Kidney (tissue), 14 donors: ENCODE results near the gene SEC23B. TPM values are rescaled to one million over a fixed set of nuclear protein-coding genes. Genes with fewer than 3 reads are reported as not detected.

Experiments used
- DNase-seq, 5 donors: peaks; one replicate each; pipeline ENCODE4 v3.0.0-alpha.2; 2013 to 2020
- FAIRE-seq: peaks from 2 replicates; lab custom pipeline; 2012; peaks lifted over from hg19 to GRCh38; lab: Jason Lieb, UNC
- H3K27ac ChIP-seq, 2 donors: one replicate each; pipeline ENCODE4 v1.7.0; 2013; ENCODE audit warnings: low read depth in 2 of 2, low read length in 2 of 2, inconsistent platforms in 1 of 2
- H3K27me3 ChIP-seq: one replicate; pipeline ENCODE4 v1.7.1; 2013; ENCODE audit warnings: low read length, inconsistent platforms; ENCODE audit not compliant: control insufficient read depth, insufficient read depth
- H3K36me3 ChIP-seq, 3 donors: one replicate each; pipeline versions ENCODE4 v1.7.0 to v1.7.1; 2013; ENCODE audit warnings: low read length in 3 of 3, control low read depth in 1 of 3, inconsistent platforms in 1 of 3; ENCODE audit not compliant: insufficient read depth in 3 of 3, control insufficient read depth in 2 of 3
- H3K4me1 ChIP-seq, 3 donors: one replicate each; pipeline versions ENCODE4 v1.7.0 to v1.7.1; 2013; ENCODE audit warnings: low read length in 3 of 3, inconsistent platforms in 1 of 3, low read depth in 1 of 3; ENCODE audit not compliant: control insufficient read depth in 2 of 3, insufficient read depth in 2 of 3
- H3K4me3 ChIP-seq, 3 donors: one replicate each; pipeline versions ENCODE4 v1.7.0 to v1.8.1; 2013; ENCODE audit warnings: low read length in 3 of 3, control low read depth in 1 of 3, inconsistent platforms in 1 of 3
- H3K9ac ChIP-seq, 3 donors: one replicate each; pipeline versions ENCODE4 v1.7.0 to v1.7.1; 2013; ENCODE audit warnings: low read length in 3 of 3, control low read depth in 1 of 3, inconsistent platforms in 1 of 3
- H3K9me3 ChIP-seq, 3 donors: one replicate each; pipeline versions ENCODE4 v1.7.0 to v1.7.1; 2013; ENCODE audit warnings: low read length in 3 of 3, control low read depth in 1 of 3, inconsistent platforms in 1 of 3; ENCODE audit not compliant: control insufficient read depth in 2 of 3, insufficient read depth in 1 of 3
- CTCF ChIP-seq: IDR thresholded peaks from 3 replicates; pipeline ENCODE4 v1.5.1; 2012; ENCODE audit warnings: mild to moderate bottlenecking, moderate library complexity, borderline replicate concordance; ENCODE audit not compliant: insufficient read depth; ENCODE audit errors: extremely low read depth
- intact Hi-C: fragments of 100-400 bp; cut with DNase I; formaldehyde crosslinking; loops from one replicate; pipeline ENCODE4 v1.11.1; 2022
- polyA plus RNA-seq: library from polyadenylated mRNA; stranded (reverse); fragments of 350-450 nt; fragmentation: Illumina TruSeq; extraction: RNeasy Lipid Tissue Mini Kit (QIAGEN cat#74804); gene quantifications from one replicate; pipeline ENCODE4 v1.2.3, GENCODE V29; 2014; ENCODE audit warnings: low read depth, low replicate concordance; ENCODE audit not compliant: insufficient read depth
- total RNA-seq: library from RNA; stranded (reverse); fragmentation: NEBNext Ultra II Directional; extraction: Animal tissue kit (Norgen Biotek cat#: 25700); gene quantifications from one replicate; pipeline ENCODE4 v1.2.1, GENCODE V29; 2021
- donor health status: control.
- donor health status: control.
- donor health status: control.
- donor health status: control.
- donor health status: control.
- donor health status: DM: yes; HTN: yes; CAD: no.
- donor health status: Normal renal cell carcinoma (clear cell type).

The SEC23B gene
- total and polyA plus RNA-seq, 2 donors from 2014 or later = 46.4 to 67.3 TPM

GRCh38 chr20:18541741-18542140, 34.0 kb downstream of the SEC23B start:
- Histone ChIP-seq H3K9ac (no peak overlapping the region), H3K4me1 (peaks cover 0 to 2% (median 0%) of the 10 kb centered on the region in 3 donors), H3K4me3 (no peak overlapping the region), H3K27me3 (no peaks in the 10 kb centered on the region), H3K9me3 (no peaks in the 10 kb centered on the region), H3K36me3 (peaks cover 0 to 16% (median 15%) of the 10 kb centered on the region in 3 donors), H3K27ac (no peak overlapping the region)
- TF ChIP-seq CTCF = no peak
- FAIRE-seq (no peak), DNase-seq (no peak)
- intact Hi-C loops = no loop called here

DNA sequence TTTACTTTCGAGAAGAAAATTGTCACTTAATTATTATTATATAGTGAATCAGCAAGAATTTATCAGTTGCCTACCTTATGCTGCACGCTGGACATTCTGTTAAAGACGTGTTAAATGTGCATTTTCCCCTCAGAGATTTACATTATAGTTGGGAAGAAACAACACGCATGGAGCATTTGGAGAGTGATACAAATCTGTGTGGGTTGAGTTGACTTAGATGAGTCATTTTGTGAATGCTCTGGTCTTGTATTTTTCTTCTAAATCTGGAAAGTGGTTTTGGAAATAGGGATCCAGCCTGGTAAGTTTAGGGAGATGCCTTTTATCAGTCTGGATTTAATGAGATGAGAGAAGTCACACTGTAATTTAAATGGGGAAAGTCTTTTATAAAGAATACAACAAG, 35.5 kb downstream of the SEC23B start:
- Histone ChIP-seq H3K4me1 (peaks cover 0 to 2% (median 0%) of the 10 kb centered on the region in 3 donors), H3K27me3 (no peaks in the 10 kb centered on the region), H3K27ac (no peak overlapping the region), H3K36me3 (peaks cover 2 to 21% (median 20%) of the 10 kb centered on the region in 3 donors), H3K4me3 (no peak overlapping the region), H3K9me3 (no peaks in the 10 kb centered on the region), H3K9ac (no peak overlapping the region)
- FAIRE-seq (no peak), DNase-seq (no peak)
- intact Hi-C loops = no loop called here
- no peak for TF ChIP-seq CTCF

GRCh38 chr20:18543932-18544331, 36.2 kb downstream of the SEC23B start:
- peaks cover 2 to 24% (median 19%) of the 10 kb centered on the region in 3 donors for H3K36me3 ChIP-seq
- no peak for TF ChIP-seq CTCF
- no peak for DNase-seq

GRCh38 chr20:18545566-18545965, 37.8 kb downstream of the SEC23B start:
- no peaks in the 10 kb centered on the region for H3K9me3 ChIP-seq
- no peak for TF ChIP-seq CTCF
- H3K4me1 ChIP-seq = peaks cover 0 to 2% (median 0%) of the 10 kb centered on the region in 3 donors
- H3K9ac ChIP-seq = no peak overlapping the region
- peak in 1 of 5 donors; percentile 34 for DNase-seq
- intact Hi-C loops = no loop called here
- FAIRE-seq = no peak
- H3K36me3 ChIP-seq = peaks cover 2 to 24% (median 21%) of the 10 kb centered on the region in 3 donors
- H3K27ac ChIP-seq = no peak overlapping the region
- no peak overlapping the region for H3K4me3 ChIP-seq
- H3K27me3 ChIP-seq = no peaks in the 10 kb centered on the region

More at GRCh38 chr20:18543932-18544331, 36.2 kb downstream of the SEC23B start:
- H3K27ac ChIP-seq = no peak overlapping the region
- H3K4me3 ChIP-seq = no peak overlapping the region
- no peak overlapping the region for H3K9ac ChIP-seq
- no peaks in the 10 kb centered on the region for H3K27me3 ChIP-seq
- H3K4me1 ChIP-seq = peaks cover 0 to 2% (median 0%) of the 10 kb centered on the region in 3 donors
- FAIRE-seq = no peak
- intact Hi-C loops = no loop called here
- no peaks in the 10 kb centered on the region for H3K9me3 ChIP-seq
